Activated naive CD4-positive, alpha-beta T cell treated with anti-CD3 and anti-CD28 coated beads, Interleukin-2, amount 50 U/mL, for 16 hours (primary cell): ENCODE data around the gene SPESP1.
"Not testable (repeated sequence)": the region's sequence is repeated elsewhere in the genome, so short reads cannot be mapped to it uniquely, and the experiment has no call there.

Source experiments
- DNase-seq: peaks from one replicate; pipeline ENCODE4 v3.0.0-alpha.2; 2020

SPESP1 gene

GRCh38 chr15:68966996-68967395 is 36.7 kb downstream of the SPESP1 start:
- no peak for DNase-seq

GRCh38 chr15:68967948-68968347 is 37.6 kb downstream of the SPESP1 start:
- no peak for DNase-seq

GRCh38 chr15:68969298-68969697 is 39.0 kb downstream of the SPESP1 start:
- DNase-seq: no peak

GRCh38 chr15:68972201-68973065 is 42.1 kb downstream of the SPESP1 start:
- DNase-seq: no peak

GRCh38 chr15:68975651-68976160 is 45.4 kb downstream of the SPESP1 start:
- not testable (repeated sequence) for DNase-seq

- DNase-seq: not testable (repeated sequence)
Observed at GRCh38 chr15:68977426-68977825, 47.1 kb downstream of the SPESP1 start.

GRCh38 chr15:68979006-68979405 is 48.7 kb downstream of the SPESP1 start:
- no peak for DNase-seq

- no peak for DNase-seq
Observed at GRCh38 chr15:68979816-68980215, 49.5 kb downstream of the SPESP1 start.

- DNase-seq: no peak
Observed at GRCh38 chr15:68980786-68981185, 50.5 kb downstream of the SPESP1 start.

- no peak for DNase-seq
Observed at GRCh38 chr15:68981941-68982340, 51.6 kb downstream of the SPESP1 start.

- DNase-seq: no peak
Observed at GRCh38 chr15:68982976-68983563, 52.7 kb downstream of the SPESP1 start.

- DNase-seq: no peak
Observed at GRCh38 chr15:68983961-68984481, 53.7 kb downstream of the SPESP1 start.

- no peak for DNase-seq
Observed at GRCh38 chr15:68984586-68984985, 54.3 kb downstream of the SPESP1 start.

- DNase-seq: no peak
Observed at GRCh38 chr15:68985361-68985891, 55.1 kb downstream of the SPESP1 start.

- no peak for DNase-seq
Observed at GRCh38 chr15:68986322-68986721, 56.0 kb downstream of the SPESP1 start.

GRCh38 chr15:68987120-68987519 is 56.8 kb downstream of the SPESP1 start:
- no peak for DNase-seq

GRCh38 chr15:68987676-68988075 is 57.4 kb downstream of the SPESP1 start:
- DNase-seq: no peak

- no peak for DNase-seq
Observed at GRCh38 chr15:68989541-68990230, 59.4 kb downstream of the SPESP1 start.

GRCh38 chr15:68990231-68990991 is 60.1 kb downstream of the SPESP1 start:
- DNase-seq: no peak

GRCh38 chr15:68990992-68991500 is 60.7 kb downstream of the SPESP1 start:
- DNase-seq: no peak

- DNase-seq: no peak
Observed at GRCh38 chr15:68991723-68992122, 61.4 kb downstream of the SPESP1 start.

- no peak for DNase-seq
Observed at GRCh38 chr15:68992696-68993095, 62.4 kb downstream of the SPESP1 start.
